ENCODE data around the gene MCF2L2.
A peak's percentile ranks its signal among the peaks of the same experiment; 100 is the strongest.

Gene MCF2L2

GRCh38 chr3:183394150-183394549 lies 34.3 kb downstream of the MCF2L2 start:
- no peak for DNase-seq

- no peak for DNase-seq
These were observed 34.8 kb downstream of the MCF2L2 start for GRCh38 chr3:183393625-183394024.

- DNase-seq, result no peak
These were observed 36.0 kb downstream of the MCF2L2 start for GRCh38 chr3:183392186-183393034.

- DNase-seq, result no peak
These were observed 37.0 kb downstream of the MCF2L2 start for GRCh38 chr3:183391460-183391859.

- DNase-seq, result no peak
These were observed 37.6 kb downstream of the MCF2L2 start for GRCh38 chr3:183390844-183391243.

GRCh38 chr3:183388213-183388895 lies 40.1 kb downstream of the MCF2L2 start:
- no peak for DNase-seq

GRCh38 chr3:183387797-183388196 lies 40.6 kb downstream of the MCF2L2 start:
- DNase-seq, result no peak

GRCh38 chr3:183386651-183387050 lies 41.8 kb downstream of the MCF2L2 start:
- no peak for DNase-seq

- DNase-seq, result peak; percentile 51 to 67
These were observed 42.5 kb downstream of the MCF2L2 start for GRCh38 chr3:183385698-183386613.

- DNase-seq, result no peak
These were observed 46.7 kb downstream of the MCF2L2 start for GRCh38 chr3:183381673-183382072.

GRCh38 chr3:183381179-183381578 lies 47.2 kb downstream of the MCF2L2 start:
- peak in 1 of 2 donors; percentile 8 for DNase-seq

GRCh38 chr3:183378951-183379350 lies 49.5 kb downstream of the MCF2L2 start:
- no peak for DNase-seq

GRCh38 chr3:183378545-183378944 lies 49.9 kb downstream of the MCF2L2 start:
- no peak for DNase-seq

- no peak for DNase-seq
These were observed 50.4 kb downstream of the MCF2L2 start for GRCh38 chr3:183378008-183378407.

GRCh38 chr3:183377307-183377959 lies 51.0 kb downstream of the MCF2L2 start:
- DNase-seq, result peak in 1 of 2 donors; percentile 16

GRCh38 chr3:183375787-183376186 lies 52.6 kb downstream of the MCF2L2 start:
- no peak for DNase-seq

- no peak for DNase-seq
These were observed 53.1 kb downstream of the MCF2L2 start for GRCh38 chr3:183375337-183375736.

- DNase-seq, result no peak
These were observed 55.5 kb downstream of the MCF2L2 start for GRCh38 chr3:183372911-183373310.

GRCh38 chr3:183371600-183371968 lies 56.8 kb downstream of the MCF2L2 start:
- peak in 1 of 2 donors; percentile 27 for DNase-seq

GRCh38 chr3:183370391-183370790 lies 58.0 kb downstream of the MCF2L2 start:
- DNase-seq, result no peak

- no peak for DNase-seq
These were observed 58.8 kb downstream of the MCF2L2 start for GRCh38 chr3:183369627-183370026.

- DNase-seq, result no peak
These were observed 59.3 kb downstream of the MCF2L2 start for GRCh38 chr3:183369117-183369516.
